NCI-H1105 (cell line): ENCODE measurements around the gene PDE6A.
A peak's percentile ranks its signal among the peaks of the same experiment; 100 is the strongest.

ENCODE experiments used
- DNase-seq: peaks from one replicate; lab custom pipeline; 2025; lab: John Stamatoyannopoulos, UW

The PDE6A gene

GRCh38 chr5:149810856-149811255 is 133.7 kb downstream of the PDE6A start:
- no peak for DNase-seq

- peak; percentile 71 for DNase-seq
Measured at GRCh38 chr5:149809931-149810691, 134.5 kb downstream of the PDE6A start.

GRCh38 chr5:149808264-149808982 is 136.2 kb downstream of the PDE6A start:
- DNase-seq = no peak
